Measurements from ENCODE around the gene RNU4-1. TPM values are rescaled to one million over a fixed set of nuclear protein-coding genes. Genes with fewer than 3 reads are reported as not detected.

Gene RNU4-1
- total and polyA plus RNA-seq, 9 of the 15 experiments (the other 6 are each of a cell fraction or from before 2014, with no cell fraction given): under 0.01 to 19,719 (median 3,563) TPM; not detected in 4

GRCh38 chr12:120316798-120317223 lies 23.8 kb upstream of the RNU4-1 start:
- CTCF ChIA-PET (ENCODE audit: low intra/inter-chr PET ratio): no interaction called here
- H3K27ac ChIP-seq (ENCODE audit: extremely low read depth, low read depth, low read length): peak overlapping the region; percentile 85
- H3K4me1 ChIP-seq (replicated peaks in 1 of 2; ENCODE audit: control insufficient read depth in 2 of 2, insufficient read depth in 2 of 2, low read length in 2 of 2): peaks cover 3 to 10% of the 10 kb centered on the region in 2 experiments; a peak in 4 of 5 replicates
- TSS peak; percentile 94 for BruUV-seq (replicated peaks)
- DNase-seq (ENCODE audit: extremely low read depth in 1 of 4, low spot score in 3 of 4) (peak; percentile 19 to 31 (median 24)), FAIRE-seq (peak; percentile 80), ATAC-seq (peak; percentile 15)
- in situ Hi-C loops (cut with MboI) (no loop called here), intact Hi-C loops (cut with micrococcal nuclease) (loop anchor here (1.0 kb wide), 2 partner anchors 24 to 89 kb away; partner anchors contain the start of gene RNU4-1)
- H2AFZ ChIP-seq (ENCODE audit: low read depth, low read length): peak overlapping the region; percentile 87
- H3K9ac ChIP-seq (ENCODE audit: insufficient read depth in 1 of 2, low read depth in 2 of 2, low read length in 2 of 2): peak overlapping the region; percentile 80 to 96
- POLR2A ChIA-PET: interaction anchor here (0.7 to 14.1 kb wide), 8 partner anchors 10 to 199 kb away, joined by 3 to 183 read pairs (median 6); partner anchors contain the start of genes RNU4-1, RNU4-2, RPLP0 and SIRT4
- no peaks in the 10 kb centered on the region for H3K9me3 ChIP-seq (replicated peaks; ENCODE audit: control insufficient read depth, insufficient read depth, low read depth, low read length)
- H3K27me3 ChIP-seq (ENCODE audit: control insufficient read depth in 2 of 2, insufficient read depth in 2 of 2, low read length in 2 of 2): no peaks in the 10 kb centered on the region
- no peaks in the 10 kb centered on the region for H3K36me3 ChIP-seq (ENCODE audit: control insufficient read depth, insufficient read depth, low read length)
- no peaks in the 10 kb centered on the region for H4K20me1 ChIP-seq (replicated peaks; ENCODE audit: control insufficient read depth, insufficient read depth, low read length)
- H3K79me2 ChIP-seq (ENCODE audit: control insufficient read depth, insufficient read depth, low read length): 0 out of 3 replicates have a peak, but pooled peaks cover 6% of the 10 kb centered on the region
- peak overlapping the region; percentile 48 for H3K4me3 ChIP-seq
- H3K4me2 ChIP-seq (ENCODE audit: insufficient read depth, low read length): peak overlapping the region; percentile 83
- 8% methylated on average over 9 of the region's 9 CpGs for WGBS (ENCODE audit: insufficient coverage, low coverage, missing lambda C conversion rate)
- H3K9me1 ChIP-seq (ENCODE audit: control insufficient read depth, insufficient read depth, low read length): no peaks in the 10 kb centered on the region
- peak; percentile 54 for TF ChIP-seq ESRRA (IDR thresholded peaks at IDR 0.05; ENCODE audit: borderline replicate concordance, low read depth)
- no peak for TF ChIP-seq ZBTB26 (CRISPR knock-in tag; IDR thresholded peaks at IDR 0.05)
- TF ChIP-seq ZNF165 (CRISPR knock-in tag; IDR thresholded peaks at IDR 0.05; ENCODE audit: borderline replicate concordance): no peak
- TF ChIP-seq E2F8 (IDR thresholded peaks at IDR 0.05; ENCODE audit: low read depth, partially characterized antibody): no peak
- no peak for TF ChIP-seq PHF20 (IDR thresholded peaks at IDR 0.05; ENCODE audit: partially characterized antibody)
- TF ChIP-seq DPF2 (IDR thresholded peaks at IDR 0.05): 0 out of 2 replicates have a peak, but pooled peaks have one; percentile 12
- TF ChIP-seq, protein P1, sequence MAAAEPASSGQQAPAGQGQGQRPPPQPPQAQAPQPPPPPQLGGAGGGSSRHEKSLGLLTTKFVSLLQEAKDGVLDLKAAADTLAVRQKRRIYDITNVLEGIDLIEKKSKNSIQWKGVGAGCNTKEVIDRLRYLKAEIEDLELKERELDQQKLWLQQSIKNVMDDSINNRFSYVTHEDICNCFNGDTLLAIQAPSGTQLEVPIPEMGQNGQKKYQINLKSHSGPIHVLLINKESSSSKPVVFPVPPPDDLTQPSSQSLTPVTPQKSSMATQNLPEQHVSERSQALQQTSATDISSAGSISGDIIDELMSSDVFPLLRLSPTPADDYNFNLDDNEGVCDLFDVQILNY (CRISPR knock-in tag; IDR thresholded peaks at IDR 0.05): no peak
- TF ChIP-seq, protein P2, sequence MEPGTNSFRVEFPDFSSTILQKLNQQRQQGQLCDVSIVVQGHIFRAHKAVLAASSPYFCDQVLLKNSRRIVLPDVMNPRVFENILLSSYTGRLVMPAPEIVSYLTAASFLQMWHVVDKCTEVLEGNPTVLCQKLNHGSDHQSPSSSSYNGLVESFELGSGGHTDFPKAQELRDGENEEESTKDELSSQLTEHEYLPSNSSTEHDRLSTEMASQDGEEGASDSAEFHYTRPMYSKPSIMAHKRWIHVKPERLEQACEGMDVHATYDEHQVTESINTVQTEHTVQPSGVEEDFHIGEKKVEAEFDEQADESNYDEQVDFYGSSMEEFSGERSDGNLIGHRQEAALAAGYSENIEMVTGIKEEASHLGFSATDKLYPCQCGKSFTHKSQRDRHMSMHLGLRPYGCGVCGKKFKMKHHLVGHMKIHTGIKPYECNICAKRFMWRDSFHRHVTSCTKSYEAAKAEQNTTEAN (CRISPR knock-in tag; IDR thresholded peaks at IDR 0.05): no peak; the same call in 1 of the 2 replicates
- no peak for TF ChIP-seq CHD1 (IDR thresholded peaks at IDR 0.05; ENCODE audit: low read length)
- TF ChIP-seq VEZF1 (CRISPR knock-in tag; IDR thresholded peaks at IDR 0.05): no peak
- TF ChIP-seq ZNF75A (CRISPR knock-in tag; IDR thresholded peaks at IDR 0.05): no peak
- no peak for TF ChIP-seq HNRNPK (IDR thresholded peaks at IDR 0.05; ENCODE audit: low read depth, low read length, poor library complexity, severe bottlenecking)
- TF ChIP-seq L3MBTL2 (IDR thresholded peaks at IDR 0.05): no peak
- no peak for TF ChIP-seq TRIM28 (IDR thresholded peaks at IDR 0.05)
